GM12872 (cell line): ENCODE measurements around the gene GSG1L.

Experiments used
- CTCF ChIP-seq: IDR thresholded peaks from 3 replicates; pipeline ENCODE4 v1.5.1; 2011; ENCODE audit warnings: low read depth, mild to moderate bottlenecking, low read length, moderate library complexity; ENCODE audit not compliant: insufficient read depth

Gene GSG1L

GRCh38 chr16:27890006-27890405, 173.5 kb downstream of the GSG1L start:
- TF ChIP-seq CTCF, result no peak

GRCh38 chr16:27883576-27883975, 179.9 kb downstream of the GSG1L start:
- TF ChIP-seq CTCF, result no peak

- no peak for TF ChIP-seq CTCF
Measured at GRCh38 chr16:27880287-27880686, 183.2 kb downstream of the GSG1L start.

GRCh38 chr16:27879601-27880247, 183.8 kb downstream of the GSG1L start:
- no peak for TF ChIP-seq CTCF

- no peak for TF ChIP-seq CTCF
Measured at GRCh38 chr16:27870116-27870798, 193.3 kb downstream of the GSG1L start.

- no peak for TF ChIP-seq CTCF
Measured at GRCh38 chr16:27869411-27869810, 194.1 kb downstream of the GSG1L start.

GRCh38 chr16:27868180-27868579, 195.3 kb downstream of the GSG1L start:
- no peak for TF ChIP-seq CTCF
